IPS-18c (cell line): ENCODE measurements around the gene GIGYF2.

Source experiments
- H3K4me3 ChIP-seq: 2 replicates; pipeline ENCODE4 v1.7.0; 2013; ENCODE audit warnings: low read depth, mild to moderate bottlenecking, low read length, moderate library complexity; ENCODE audit not compliant: insufficient read depth
- H3K9me3 ChIP-seq: one replicate; pipeline ENCODE4 v1.6.1; 2013; ENCODE audit warnings: mild to moderate bottlenecking, low read length, moderate library complexity; ENCODE audit not compliant: control insufficient read depth, insufficient read depth

The GIGYF2 gene, protein sequence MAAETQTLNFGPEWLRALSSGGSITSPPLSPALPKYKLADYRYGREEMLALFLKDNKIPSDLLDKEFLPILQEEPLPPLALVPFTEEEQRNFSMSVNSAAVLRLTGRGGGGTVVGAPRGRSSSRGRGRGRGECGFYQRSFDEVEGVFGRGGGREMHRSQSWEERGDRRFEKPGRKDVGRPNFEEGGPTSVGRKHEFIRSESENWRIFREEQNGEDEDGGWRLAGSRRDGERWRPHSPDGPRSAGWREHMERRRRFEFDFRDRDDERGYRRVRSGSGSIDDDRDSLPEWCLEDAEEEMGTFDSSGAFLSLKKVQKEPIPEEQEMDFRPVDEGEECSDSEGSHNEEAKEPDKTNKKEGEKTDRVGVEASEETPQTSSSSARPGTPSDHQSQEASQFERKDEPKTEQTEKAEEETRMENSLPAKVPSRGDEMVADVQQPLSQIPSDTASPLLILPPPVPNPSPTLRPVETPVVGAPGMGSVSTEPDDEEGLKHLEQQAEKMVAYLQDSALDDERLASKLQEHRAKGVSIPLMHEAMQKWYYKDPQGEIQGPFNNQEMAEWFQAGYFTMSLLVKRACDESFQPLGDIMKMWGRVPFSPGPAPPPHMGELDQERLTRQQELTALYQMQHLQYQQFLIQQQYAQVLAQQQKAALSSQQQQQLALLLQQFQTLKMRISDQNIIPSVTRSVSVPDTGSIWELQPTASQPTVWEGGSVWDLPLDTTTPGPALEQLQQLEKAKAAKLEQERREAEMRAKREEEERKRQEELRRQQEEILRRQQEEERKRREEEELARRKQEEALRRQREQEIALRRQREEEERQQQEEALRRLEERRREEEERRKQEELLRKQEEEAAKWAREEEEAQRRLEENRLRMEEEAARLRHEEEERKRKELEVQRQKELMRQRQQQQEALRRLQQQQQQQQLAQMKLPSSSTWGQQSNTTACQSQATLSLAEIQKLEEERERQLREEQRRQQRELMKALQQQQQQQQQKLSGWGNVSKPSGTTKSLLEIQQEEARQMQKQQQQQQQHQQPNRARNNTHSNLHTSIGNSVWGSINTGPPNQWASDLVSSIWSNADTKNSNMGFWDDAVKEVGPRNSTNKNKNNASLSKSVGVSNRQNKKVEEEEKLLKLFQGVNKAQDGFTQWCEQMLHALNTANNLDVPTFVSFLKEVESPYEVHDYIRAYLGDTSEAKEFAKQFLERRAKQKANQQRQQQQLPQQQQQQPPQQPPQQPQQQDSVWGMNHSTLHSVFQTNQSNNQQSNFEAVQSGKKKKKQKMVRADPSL (N-terminal part only)

GRCh38 chr2:232697059-232697806, at the start of gene GIGYF2:
Gene GIGYF2, plus strand, starts transcription at chr2:232697331. Its CDS starts 37,867 bp downstream, at chr2:232735198.
- Histone ChIP-seq H3K9me3 (no peaks in the 10 kb centered on the region), H3K4me3 (peak within 1 kb of the TSS; percentile 95)

- no peaks in the 10 kb centered on the region for H3K9me3 ChIP-seq
- no peak overlapping the region for H3K4me3 ChIP-seq
Observed at GRCh38 chr2:232649033-232649432, 48.1 kb upstream of the GIGYF2 start.

GRCh38 chr2:232652505-232652851, 44.7 kb upstream of the GIGYF2 start:
- Histone ChIP-seq H3K4me3 (no peak overlapping the region), H3K9me3 (no peaks in the 10 kb centered on the region)

DNA sequence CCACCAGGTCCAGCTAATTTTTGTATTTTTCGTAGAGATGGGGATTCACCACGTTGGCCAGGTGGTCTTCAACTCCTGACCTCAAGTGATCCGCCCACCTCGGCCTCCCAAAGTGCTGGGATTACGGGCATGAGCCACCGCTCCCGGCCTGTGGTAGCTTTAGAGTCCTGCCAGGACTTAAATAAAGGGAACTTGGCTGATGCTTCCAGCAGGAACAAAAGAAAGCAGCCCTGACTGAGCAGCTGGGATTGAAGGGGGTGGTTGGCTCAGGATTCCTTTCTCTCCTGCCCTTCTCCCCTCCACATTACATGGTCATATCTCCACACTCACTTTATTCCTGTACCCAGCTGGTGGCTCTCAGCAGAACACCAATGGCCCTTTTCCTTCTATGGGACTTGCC, 43.7 kb upstream of the GIGYF2 start:
- Histone ChIP-seq H3K9me3 (no peaks in the 10 kb centered on the region), H3K4me3 (no peak overlapping the region)

- Histone ChIP-seq H3K4me3 (no peak overlapping the region), H3K9me3 (no peaks in the 10 kb centered on the region)
Observed at GRCh38 chr2:232655392-232655791, 41.7 kb upstream of the GIGYF2 start.

DNA sequence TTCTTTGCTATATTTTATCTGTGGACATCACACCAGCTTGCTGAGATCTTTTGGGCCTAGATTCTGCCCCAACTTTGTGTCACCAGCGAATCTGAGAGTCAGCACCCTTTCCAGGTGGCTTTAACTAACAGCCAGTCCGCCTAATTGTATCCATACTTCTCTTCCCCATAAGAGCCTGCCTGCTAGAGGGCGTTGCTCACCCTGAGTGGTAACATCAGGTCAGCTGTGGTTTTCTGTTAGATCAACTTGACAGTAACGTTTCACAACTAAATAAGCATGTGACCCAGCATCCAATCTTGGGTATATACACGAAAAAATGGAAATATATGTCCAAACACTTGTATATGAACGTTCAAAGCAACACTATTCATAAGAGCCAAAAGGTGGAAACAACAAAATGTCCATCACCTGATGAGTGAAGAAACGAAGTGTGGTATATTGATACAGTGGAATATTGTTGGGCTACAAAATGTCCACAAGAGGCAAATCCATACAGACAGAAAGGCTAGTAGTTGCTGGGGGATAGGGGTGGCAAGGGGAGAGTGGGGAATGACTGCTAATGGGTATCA, 38.8 kb upstream of the GIGYF2 start:
- Histone ChIP-seq H3K9me3 (no peaks in the 10 kb centered on the region), H3K4me3 (no peak overlapping the region)

- Histone ChIP-seq H3K4me3 (no peak overlapping the region), H3K9me3 (no peaks in the 10 kb centered on the region)
Observed at GRCh38 chr2:232659359-232659758, 37.8 kb upstream of the GIGYF2 start.

DNA sequence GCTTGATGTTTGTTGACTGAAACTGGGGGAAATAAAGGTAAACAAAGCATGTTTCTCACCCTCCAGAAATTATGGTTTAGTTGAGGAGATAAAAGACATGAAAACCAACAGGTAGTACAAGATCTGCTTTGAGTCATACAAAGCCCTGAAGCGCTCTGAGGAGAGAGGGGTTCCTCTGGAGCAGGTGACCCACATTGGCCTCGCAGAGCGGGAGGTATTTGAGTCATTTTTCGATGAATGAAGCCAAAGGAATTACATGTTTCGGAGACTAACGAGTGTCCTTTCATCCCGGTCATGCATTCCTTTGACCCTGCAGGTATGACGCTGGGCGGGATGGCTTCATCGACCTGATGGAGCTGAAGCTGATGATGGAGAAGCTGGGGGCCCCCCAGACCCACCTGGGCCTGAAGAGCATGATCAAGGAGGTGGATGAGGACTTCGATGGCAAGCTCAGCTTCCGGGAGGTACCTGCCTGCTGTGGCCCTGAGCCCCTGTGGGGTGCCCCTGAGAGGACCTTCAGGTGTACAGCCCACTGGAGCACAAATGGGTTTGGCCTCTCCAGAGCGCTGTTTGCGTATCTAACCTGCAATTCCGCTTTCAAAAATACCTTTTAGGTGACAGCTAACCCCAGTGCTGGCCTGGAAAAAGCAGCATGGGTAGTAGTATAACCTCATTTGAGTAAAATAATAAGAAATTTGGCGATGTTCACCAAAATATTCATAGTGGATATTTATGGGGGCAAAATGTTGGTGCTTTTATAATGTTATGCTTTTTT, 34.5 kb upstream of the GIGYF2 start:
- no peaks in the 10 kb centered on the region for H3K9me3 ChIP-seq
- H3K4me3 ChIP-seq = no peak overlapping the region

GRCh38 chr2:232666051-232666805, 30.9 kb upstream of the GIGYF2 start:
- H3K4me3 ChIP-seq = no peak overlapping the region
- no peaks in the 10 kb centered on the region for H3K9me3 ChIP-seq

GRCh38 chr2:232667989-232668583, 29.0 kb upstream of the GIGYF2 start:
- Histone ChIP-seq H3K4me3 (no peak overlapping the region), H3K9me3 (no peaks in the 10 kb centered on the region)

GRCh38 chr2:232668805-232669444, 28.2 kb upstream of the GIGYF2 start:
- no peaks in the 10 kb centered on the region for H3K9me3 ChIP-seq
- H3K4me3 ChIP-seq = no peak overlapping the region

DNA sequence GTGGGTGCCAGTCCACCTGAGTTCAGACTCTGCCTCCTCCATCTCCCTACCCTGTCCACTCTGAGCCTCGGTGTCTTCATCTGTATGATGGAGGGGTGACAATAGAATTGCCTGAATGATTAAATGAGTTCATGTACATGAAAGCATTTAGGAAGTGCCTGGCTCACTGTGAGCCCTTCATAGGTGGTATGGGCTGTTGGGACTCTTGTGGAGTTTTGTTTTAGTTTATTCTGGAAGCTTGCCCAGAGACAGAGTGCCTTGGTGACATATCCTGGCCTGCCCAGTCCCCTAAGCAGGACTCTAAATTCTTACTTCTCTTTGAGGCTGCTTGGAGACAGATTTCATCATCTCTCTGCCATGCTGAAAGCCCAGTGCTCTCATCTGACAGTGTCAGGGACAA, 24.5 kb upstream of the GIGYF2 start:
- H3K4me3 ChIP-seq = no peak overlapping the region
- no peaks in the 10 kb centered on the region for H3K9me3 ChIP-seq

GRCh38 chr2:232674491-232674890, 22.6 kb upstream of the GIGYF2 start:
- no peak overlapping the region for H3K4me3 ChIP-seq

DNA sequence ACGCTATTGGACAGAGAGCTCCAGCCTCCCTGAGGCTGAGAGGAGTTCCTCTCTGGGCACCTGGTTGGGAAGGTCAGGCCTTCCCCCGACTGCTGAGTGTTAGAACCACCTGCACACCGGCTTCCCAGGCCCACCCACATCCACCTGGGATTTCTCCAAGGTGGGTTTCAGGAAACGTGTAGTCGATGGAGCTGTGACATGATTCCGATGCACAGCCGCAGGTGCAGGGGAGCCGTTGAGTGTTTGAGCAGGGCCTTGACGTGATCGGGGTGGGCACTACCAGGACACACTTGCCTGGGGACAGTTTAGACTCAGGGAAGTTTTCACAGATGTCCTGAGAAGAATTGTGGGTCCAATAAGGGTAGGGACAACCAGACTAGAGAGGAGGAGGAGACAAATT, 21.8 kb upstream of the GIGYF2 start:
- no peak overlapping the region for H3K4me3 ChIP-seq
- H3K9me3 ChIP-seq = no peaks in the 10 kb centered on the region

More at GRCh38 chr2:232674491-232674890, 22.6 kb upstream of the GIGYF2 start:
- H3K9me3 ChIP-seq = no peaks in the 10 kb centered on the region

DNA sequence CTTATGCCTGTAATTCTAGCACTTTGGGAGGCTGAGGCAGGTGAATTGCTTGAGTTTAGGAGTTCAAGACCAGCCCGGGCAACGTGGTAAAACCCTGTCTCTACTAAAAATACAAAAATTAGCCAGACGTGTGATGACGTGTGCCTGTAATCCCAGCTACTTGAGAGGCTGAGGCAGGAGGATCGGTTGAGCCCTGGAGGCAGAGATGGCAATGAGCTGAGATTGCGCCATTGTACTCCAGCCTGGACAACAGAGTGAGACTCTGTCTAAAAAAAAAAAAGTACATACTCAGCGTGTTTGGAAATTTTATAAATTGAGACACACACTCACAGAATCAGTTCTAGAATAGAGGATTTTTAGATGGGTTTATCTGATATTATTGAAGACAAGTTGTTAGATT, 17.1 kb upstream of the GIGYF2 start:
- H3K4me3 ChIP-seq = no peak overlapping the region

More for the DNA sequence above, 17.1 kb upstream of the GIGYF2 start:
- H3K9me3 ChIP-seq = no peaks in the 10 kb centered on the region
